Measurements from ENCODE around the gene C1RL.
"Not testable (repeated sequence)": the region's sequence is repeated elsewhere in the genome, so short reads cannot be mapped to it uniquely, and the experiment has no call there.

C1RL gene

DNA sequence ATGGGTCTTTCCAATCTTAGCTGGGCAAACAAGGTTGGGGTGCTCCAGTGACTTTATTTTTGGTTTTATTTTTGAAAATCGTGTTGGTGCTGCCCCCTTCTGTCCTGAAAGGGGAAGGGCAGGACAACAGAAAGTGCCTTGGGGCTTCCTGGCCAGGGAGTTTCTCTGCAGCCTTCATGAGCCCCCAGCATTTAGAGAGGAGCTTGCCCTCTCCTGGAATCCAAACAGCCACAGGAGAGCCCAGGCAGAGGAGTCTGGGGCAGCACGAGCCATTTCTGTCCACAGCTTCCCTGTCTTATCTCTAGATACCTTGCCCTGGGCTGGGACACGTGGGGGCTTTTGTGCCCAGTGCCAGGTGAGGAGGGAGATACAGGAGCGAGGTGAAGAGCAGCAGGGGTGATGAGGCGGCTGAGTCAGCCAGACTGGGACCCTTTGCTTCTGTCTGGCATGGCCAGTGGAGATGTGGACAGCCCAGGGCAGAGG, 4.4 kb upstream of the C1RL start:
- peak; percentile 48 for DNase-seq

DNA sequence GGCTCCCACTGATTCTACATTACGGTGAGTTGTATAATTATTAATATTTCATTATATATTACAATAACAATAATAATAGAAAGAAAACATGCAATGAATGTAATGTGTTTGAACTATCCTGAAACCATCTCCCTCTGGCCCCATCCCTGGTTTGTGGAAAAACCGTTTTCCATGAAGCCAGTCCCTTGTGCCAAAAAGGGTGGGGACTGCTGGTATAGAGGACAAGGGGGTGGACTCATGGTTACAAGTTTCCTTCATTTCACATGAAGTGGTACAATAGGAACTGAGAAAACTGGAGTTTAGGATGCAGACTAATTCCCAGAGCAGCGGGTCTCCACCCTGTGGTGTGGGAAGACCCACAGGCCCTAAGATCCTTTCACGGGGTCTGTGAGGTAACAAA, 3.0 kb upstream of the C1RL start:
- DNase-seq, result no peak

DNA sequence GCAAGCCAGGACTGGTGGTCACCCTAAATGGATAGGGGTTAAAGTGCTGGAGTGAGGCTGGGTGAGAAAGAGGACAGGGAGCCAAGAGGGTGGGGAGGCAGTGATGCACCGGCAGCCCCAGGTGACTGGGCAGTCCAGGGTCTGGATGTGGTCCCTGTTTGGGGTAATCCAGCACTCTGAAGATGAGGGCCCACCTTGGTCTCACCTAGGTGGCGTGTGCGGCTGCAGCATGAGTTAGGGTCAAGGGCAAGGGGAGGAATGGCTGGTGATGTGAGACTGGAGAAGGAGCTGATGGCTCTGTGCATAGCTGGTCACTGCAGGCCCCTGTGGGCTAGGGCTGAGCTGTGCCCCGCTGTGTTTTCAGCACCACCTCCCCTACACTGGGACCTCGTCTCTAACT, 1.6 kb upstream of the C1RL start:
- no peak for DNase-seq

DNA sequence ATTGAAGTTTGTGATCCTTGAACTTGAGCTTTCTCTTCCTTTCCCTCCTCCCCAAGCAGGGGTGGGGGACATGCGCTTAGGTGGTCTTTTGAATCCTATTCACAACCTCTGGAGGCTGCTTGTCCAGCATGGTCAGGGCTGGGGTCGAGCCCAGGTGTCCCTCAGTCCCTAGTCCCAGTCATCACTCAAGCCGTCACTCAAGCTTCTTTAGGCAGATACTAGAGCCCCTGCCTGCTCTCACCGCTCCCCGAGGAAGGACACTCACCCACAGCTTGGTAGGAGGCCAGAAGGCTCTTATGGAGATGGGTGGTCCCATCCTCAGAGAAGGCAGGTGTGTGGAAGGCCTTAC, 532 bp upstream of the C1RL start:
- no peak for DNase-seq

DNA sequence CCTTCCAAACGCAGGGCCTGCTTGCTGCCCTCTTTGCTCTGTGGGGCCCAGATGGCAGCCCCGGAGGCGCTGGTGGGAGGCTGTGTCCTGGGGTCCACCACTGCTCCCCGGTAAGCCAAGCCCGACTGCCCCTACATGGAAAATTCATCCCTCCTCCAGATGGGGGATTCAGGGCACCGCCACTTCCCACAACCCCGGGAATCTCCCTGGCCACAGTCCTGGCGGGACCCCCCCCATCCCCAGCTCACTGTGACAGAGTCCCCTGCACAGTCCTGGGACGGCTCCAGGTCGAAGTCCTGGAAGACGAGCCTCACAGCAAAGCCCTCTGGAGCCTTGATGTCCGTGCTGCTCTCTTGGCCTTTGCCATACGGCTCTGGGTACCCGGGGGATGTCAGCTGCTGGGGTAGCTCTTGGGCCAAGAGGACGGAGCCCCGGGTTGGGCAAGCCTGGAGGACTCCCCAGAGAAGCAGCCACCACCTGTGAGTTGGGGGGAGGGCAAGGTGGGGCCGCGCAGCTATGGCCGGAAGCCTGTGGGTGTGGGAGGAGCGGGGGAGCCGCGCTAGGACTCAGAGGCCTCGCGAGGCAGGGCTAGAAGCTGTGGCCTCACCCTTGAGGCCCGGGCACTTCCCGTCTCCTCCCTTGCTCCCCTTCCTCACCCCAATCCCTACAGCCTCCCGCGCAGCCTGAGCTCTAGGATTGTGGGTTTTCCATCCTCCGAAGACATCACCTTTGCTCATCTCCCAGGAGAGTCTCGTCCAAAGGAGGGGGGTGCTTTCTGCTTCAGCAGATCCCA, 815 bp downstream of the C1RL start:
- peak; percentile 93 for DNase-seq

DNA sequence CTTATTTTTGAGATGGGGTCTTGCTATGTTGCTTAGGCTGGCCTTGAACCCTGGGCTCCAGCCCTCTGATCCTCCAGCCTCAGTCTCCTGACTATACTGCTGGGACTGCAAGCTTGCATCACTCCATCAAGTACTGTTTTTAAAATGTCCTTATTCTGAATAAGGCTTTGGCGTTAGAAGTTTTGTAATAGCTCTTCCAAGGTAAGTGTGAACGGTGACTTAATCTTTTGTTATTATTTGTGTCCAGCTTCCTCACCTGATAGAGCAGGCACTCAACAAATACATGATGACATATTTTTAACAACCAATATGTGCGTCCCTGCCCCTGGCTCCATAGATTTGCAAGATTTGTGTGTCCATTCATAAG, 1.4 kb downstream of the C1RL start:
- DNase-seq, result no peak

DNA sequence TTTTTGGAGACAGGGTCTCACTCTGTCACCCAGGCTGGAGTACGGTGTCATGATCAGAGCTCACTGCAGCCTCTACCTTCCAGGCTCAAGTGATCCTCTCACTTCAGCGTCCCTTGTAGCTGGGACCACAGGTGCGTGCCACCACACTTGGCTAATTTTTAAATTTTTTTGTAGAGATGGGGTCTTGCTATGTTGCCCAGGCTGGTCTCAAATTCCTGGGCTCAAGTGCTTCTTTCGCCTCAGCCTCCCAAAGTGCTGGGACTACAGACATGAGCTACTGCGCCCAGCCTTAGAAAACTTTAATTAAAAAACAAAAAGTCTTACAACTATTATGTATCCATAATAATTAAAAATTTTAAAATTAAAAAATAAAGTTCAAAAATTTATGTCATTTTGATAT, 1.8 kb downstream of the C1RL start:
- DNase-seq, result not testable (repeated sequence)

DNA sequence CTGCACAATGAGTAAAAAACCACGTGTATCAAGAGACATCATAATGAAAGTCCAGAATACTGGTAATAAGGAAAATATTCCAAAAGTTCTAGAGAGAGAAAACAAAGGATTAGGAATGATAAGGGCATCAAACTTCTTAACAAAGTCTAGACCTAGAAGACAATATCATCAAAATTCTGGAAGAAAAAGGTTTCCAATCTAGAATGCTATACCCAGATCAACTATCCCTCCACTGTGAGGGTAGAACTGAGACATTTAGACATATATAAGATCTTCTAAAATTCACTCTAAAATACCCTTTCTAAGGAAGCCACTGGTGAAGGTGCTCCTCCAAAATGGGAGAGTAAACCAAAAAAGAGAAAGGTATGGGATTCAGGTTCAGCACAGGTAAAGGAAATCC, 2.9 kb downstream of the C1RL start:
- DNase-seq, result no peak

DNA sequence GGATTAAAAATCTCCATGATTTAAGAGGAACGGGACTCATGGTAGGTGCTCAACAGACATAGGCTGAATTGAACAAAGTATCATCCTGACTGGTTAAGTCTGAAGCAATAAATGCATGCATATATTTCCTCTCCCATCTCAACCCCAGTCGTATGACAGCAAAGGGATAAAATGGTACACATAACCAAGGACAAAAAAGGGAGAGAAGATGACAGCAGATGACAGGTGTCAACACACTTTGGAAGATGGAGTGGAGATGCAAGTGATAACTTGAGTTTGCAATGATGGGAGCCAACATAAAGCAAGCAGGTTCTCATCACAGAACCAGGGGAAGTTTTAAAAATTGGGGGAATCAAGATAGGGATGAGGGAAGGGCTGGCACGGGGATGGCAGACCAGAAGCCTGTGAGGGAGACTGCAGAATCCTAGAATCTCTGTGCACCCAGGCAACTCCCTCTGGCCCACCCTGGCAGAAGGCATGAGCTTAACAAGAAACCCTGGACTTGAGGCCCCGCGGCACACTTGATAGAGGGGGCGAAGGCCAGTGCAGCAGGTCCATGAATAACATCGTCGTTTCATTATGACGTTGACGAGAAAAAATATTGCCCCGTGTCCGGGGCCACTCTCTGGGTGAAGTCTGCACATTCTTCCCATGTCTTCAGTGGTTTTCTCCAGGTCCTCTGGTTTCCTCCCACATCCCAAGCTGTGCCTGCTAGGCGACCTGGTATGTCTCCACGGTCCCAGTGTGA, 5.0 kb downstream of the C1RL start:
- no peak for DNase-seq

DNA sequence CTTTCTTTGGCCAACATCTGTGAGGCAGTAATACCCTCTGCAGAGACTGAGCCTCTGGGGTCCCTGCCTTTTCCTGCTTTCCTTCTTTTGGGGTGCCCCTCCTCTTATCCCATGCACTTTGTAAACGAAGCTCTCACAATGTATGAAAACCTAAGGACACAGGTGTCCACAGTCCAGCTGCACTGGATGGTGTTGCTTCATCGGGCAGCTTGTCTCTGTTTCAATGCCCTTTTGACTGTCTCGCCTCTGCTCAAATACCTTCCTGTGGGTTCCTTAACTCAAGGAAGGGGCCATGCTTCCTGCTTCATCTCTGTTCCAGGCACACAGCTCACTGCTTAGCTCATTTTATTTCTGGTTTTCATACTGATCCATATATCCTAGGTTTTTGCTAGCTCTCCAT, 6.4 kb downstream of the C1RL start:
- DNase-seq, result no peak

DNA sequence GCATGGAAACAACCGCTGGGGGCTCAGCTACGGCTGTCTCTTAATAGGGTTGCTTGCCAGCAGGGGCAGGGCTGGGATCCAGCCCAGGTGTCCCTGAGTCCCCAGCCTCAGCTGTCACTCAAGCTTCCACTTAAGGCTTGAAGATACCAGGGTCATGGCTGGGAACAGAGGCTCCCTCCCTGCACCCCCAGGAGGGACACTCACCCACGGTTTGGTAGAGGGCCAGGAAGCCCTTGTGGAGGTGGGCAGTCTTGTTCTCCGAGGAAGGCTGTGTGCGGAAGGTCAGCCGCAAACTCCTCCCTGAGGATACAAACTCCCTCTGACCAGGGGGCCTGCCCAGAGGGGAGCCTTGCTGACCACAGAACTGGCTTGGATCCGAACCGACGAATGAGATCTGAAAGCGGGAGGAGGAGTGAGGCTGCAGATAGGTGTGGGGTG, 7.3 kb downstream of the C1RL start:
- DNase-seq, result peak; percentile 60

DNA sequence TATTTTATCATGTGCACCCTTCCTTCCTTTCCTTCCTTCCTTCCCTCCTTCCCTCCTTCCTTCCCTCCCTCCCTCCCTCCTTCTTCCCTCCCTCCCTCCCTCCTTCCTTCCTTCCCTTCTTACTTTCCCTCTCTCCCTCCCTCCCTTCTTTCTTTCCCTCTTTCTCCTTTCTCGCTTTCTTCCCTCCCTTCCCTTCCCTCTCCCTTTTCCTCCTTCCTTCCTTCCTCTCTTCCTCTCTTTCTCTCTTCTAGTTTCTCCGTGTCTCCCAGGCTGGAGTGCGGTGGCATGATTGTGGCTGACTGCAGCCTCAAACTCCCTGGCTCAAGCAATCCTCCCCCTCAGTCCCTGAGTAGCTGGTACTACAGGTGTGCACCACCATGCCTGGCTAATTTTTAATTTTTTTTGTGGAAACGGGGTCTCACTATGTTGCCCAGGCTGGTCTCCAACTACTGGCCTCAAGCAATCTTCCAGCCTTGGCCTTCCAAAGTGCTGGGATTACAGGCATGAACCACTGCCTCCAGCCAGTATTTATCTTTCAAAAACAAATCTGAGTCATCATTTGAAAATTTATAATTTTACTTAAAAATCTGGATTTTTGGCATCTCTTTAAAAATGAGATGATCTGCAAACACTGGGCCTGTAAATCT, 7.8 kb downstream of the C1RL start:
- no peak for DNase-seq

DNA sequence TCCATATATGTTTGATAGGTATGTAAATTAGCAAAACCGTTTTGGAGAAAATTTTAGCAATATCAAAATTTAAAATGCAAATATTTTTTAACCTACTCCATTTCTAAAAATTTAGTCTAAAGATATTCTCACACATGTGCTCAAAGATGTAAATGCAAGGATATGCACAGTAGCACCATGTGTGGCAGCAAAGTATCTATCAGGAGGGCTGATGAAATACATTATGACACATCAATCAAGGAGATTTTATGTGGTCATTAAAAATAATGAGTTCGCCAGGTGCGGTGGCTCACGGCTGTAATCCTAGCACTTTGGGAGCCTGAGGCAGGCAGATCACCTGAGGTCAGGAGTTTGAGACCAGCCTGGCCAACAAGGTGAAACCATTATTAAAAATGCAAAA, 8.8 kb downstream of the C1RL start:
- DNase-seq, result peak; percentile 93

DNA sequence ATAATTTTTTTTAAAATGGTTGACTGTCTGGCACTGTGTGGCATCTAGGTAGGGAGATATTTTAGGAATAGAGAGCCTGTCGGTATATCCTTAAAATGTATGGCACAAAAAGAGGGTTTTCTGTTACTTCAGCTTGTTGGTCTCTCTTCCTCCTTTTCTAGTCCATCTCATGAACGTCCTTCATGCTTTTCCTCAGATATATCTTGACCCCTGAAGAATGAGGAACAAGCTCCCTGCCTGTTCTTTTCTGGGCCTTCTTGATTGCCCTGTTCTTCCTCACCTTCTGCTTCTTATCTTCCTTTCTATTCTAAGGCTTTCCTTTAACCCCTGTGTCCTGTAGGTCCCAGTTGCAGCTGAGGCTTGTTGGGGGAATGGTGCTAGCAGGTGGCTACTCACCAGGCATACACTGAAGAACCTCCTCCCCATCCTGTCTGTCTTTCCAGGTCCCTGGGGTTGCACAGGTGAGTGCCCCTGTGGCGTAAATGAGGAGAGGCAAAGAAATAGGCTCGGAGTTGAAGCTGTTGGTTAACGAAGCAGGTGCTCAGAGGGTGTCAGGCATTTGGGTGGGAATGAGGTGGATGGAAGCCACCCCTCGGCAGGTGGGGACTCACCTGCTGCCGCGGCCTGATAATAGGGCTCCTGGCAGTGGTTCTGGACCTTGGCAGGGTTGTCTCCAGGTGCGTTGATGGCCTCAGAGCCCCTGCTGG, 9.6 kb downstream of the C1RL start:
- peak; percentile 97 for DNase-seq

DNA sequence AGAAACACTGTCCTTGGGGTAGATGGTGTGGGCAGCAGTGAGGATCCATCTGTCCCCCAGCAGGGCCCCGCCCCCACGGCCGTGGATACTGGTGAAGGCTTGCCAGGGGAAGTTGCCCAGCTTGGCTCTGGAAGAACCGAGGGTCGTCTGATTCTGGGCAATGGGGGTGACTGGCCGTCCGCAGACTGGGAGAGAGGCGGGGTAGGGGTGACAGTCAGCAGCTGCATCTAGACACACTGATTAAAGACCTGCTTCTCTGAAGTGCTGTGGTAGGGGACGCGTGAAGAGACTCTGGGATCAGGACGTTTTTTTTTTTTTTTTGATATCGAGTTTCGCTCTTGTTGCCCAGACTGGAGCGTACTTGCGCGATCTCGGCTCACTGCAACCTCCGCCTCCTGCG, 12.0 kb downstream of the C1RL start:
- no peak for DNase-seq

DNA sequence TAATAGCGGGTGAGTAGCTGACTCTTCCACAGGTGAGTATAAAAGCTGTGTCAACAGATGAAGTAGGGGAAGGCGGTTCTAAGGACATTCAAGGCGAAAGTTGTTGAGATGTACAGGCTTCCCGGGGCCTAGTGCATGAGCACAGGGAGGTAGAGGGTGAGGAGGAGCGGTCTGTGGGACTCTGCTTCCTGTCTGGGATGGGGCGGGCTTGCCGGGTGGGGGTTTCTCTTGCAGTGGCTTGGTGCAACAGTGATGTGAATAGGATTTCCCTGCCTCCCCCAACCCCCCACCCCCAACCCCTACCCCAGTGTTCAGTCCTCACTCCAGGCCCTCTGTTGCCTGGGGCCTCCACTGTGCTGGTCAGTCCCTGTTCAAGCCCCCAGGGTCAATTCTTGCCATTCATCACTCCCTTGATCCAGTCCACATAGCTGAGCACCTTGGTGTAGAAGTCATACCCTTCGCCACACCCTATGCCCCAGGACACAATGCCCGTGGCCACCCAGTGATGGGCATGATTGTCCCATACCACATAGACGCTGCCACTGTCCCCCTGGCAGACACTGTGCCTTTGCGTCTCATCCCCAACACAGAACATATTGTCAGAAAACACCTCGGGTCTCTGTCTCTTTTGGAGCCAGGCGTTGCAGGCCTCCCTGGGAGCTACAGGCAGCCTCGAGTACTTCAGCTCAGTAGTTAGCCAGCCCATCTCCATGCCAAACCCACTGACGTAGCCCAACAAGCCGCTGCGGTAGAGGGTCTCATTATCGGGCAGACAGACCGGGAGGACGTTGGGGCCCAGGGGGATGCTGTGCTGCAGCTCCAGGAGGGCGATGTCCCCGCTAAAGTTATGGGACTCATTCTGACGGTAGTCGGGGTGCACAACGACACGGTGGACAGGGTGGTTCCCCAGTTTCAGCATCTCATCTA, 12.7 kb downstream of the C1RL start:
- DNase-seq, result no peak

DNA sequence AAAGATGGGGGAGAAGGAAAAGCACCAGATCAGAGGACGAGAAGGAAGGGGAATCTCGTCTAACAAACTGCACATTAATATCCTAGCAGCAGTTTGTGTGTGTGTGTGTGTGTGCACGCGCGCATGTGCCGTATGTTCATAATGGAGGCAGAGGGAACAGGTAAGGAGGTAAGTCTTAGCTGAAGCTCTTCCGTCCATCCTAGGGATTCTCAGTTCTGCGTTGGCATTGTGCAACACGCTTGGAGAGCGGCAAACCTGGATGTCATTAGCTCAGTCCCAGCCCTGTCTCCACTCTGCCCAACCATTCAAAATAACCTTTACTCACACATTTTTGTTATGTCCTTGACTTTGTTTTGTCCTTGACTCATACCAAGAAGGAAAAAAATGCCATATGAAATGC, 15.1 kb downstream of the C1RL start:
- DNase-seq, result no peak

DNA sequence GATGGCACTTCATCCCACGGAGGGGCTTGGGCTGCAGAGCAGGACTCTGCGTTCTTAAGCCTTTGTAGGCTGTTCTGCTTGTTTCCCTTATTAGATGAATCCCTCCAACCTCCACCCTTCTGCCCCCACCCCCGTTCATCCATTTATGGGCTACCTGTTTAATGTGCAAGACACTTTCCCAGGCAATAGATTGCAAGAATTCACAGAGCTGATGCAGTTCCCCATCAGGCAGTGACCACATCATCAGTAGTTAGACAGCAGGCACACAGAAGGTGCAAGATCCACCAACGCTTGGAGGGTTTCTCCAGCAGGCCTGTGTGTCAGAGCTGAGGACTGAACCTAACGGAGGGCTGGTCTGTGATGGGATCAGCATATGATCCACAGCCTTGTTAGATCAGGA, 15.5 kb downstream of the C1RL start:
- no peak for DNase-seq

DNA sequence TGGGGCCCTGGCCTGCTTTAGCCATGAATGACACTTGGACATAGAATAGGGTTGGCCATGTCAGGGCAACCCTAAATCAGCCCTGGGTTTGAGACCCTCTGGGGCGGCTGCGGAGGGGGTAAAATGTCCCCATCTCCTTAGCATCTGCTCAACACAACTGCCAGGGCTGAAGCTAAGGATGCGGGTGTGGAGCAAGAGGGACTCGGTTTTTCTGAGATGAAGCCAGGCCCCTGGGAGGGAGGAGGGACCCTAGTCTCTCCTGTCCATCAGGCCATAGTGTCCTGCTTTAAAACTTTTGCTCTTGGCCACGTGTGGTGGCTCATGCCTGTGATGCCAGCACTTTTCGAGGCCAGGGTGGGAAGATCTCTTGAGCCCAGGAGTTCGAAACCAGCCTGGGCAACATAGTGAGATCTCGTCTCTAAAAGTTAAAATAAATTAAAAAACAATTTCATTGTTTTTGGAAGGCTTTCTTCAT, 16.0 kb downstream of the C1RL start:
- no peak for DNase-seq

DNA sequence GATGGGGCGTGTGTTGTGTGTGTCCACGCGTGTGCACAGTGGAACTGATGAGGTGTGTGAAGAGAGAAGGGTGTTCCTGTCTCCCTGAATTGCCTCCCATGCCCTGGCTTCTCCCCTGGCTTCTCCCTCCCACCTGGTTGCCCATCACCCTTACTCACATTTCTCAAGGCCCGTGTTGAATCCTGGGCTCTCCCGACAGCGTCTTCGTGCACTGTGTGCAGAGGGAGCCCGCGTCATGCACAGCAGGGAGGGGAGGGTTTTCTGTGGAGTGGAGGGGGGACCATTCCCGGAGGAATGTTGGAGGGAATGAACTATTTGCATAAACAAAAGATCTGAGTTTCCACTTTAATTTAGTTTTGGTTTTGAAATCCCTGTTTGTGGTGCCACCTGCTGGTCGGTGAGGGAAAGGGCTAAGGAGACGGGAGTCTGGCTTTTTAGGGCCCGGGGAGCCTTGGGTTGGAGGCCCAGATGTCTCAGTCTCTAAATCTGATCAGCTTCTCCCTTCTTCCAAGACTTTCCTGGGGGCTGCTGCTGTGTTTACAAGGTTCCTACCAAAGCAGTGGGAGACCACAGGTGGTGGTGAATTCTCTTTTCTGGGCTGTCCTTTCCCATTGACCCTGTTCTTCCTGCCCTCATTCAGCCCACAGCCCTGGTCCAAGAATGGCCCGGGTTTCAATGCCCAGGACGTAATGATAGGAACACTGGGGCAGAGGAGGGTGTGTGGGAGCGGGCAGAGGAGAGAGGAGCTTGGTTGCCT, 16.6 kb downstream of the C1RL start, which contains the start of gene C1R:
C1R (minus strand) TSS at position 217 of the 757 bp plus-strand sequence; CDS start at position 160, 57 bp downstream.
- peak; percentile 73 for DNase-seq

DNA sequence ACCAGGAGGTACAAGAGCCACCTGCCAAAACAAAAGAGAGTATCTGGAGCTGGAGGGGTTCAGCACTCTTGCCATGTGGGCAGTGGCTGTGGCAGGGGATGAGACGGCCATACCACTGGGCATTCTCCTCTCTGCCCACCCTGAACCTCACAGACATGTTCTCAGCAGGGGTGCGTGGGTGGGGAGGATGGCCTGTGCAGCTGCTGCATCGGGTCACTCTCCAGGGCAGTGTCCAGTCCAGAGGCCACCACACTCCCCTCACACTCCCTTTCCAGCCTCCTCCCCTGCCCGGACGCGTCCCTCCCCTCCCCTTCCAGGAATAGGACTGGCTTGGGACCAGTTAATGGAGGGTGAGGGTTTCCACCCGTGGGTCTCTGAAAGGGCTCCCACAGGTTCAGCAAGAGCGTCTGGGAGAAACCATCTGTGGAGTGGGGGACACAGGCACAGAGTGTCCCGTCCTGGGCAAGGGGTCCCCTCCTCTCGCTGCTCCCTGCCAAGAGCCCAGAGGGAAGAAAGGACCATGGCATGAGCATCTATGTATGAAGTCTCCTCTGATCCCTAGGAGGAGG, 17.3 kb downstream of the C1RL start:
- no peak for DNase-seq
